OCI-LY3 (cell line): ENCODE data around the gene FTCDNL1.

ENCODE experiments used
- H2AFZ ChIP-seq: fragments of 200-600, 300-600 bp; shearing (Covaris generic); 2 replicates; pipeline ENCODE4 v1.6.0; 2014; ENCODE audit warnings: antibody characterized with exemption, low read depth, low read length
- H3K27ac ChIP-seq: fragments of 200-600, 300-600 bp; sonication (generic); 2 replicates; pipeline ENCODE4 v1.5.1; 2014; ENCODE audit warnings: mild to moderate bottlenecking, low read length, moderate library complexity, mixed read lengths
- H3K27me3 ChIP-seq: fragments of 200-600, 300-600 bp; sonication (generic); 2 replicates; pipeline ENCODE4 v1.6.1; 2014; ENCODE audit warnings: low read depth, low read length, mixed read lengths
- H3K36me3 ChIP-seq: fragments of 200-600, 300-600 bp; sonication (generic); replicated peaks from 2 replicates; pipeline ENCODE3; 2014; ENCODE audit warnings: low read depth, low read length, mixed read lengths
- H3K4me1 ChIP-seq: fragments of 300-600, 200-600 bp; sonication (generic); 2 replicates; pipeline ENCODE4 v1.6.1; 2014; ENCODE audit warnings: low read length, mixed read lengths
- H3K4me2 ChIP-seq: fragments of 200-600, 300-600 bp; sonication (generic); 2 replicates; pipeline ENCODE4 v1.6.1; 2014; ENCODE audit warnings: low read length, mixed read lengths
- H3K4me3 ChIP-seq: fragments of 300-600, 200-600 bp; sonication (generic); 2 replicates; pipeline ENCODE4 v1.5.1; 2014; ENCODE audit warnings: antibody characterized with exemption, mild to moderate bottlenecking, low read length, moderate library complexity
- H3K79me2 ChIP-seq: fragments of 300-600, 200-600 bp; shearing (Covaris generic); 2 replicates; pipeline ENCODE4 v1.6.1; 2014; ENCODE audit warnings: mild to moderate bottlenecking, low read length, mixed read lengths
- H3K9ac ChIP-seq: fragments of 300-600, 200-600 bp; shearing (Covaris generic); 2 replicates; pipeline ENCODE4 v1.6.0; 2014; ENCODE audit warnings: mild to moderate bottlenecking, low read length, moderate library complexity
- H3K9me3 ChIP-seq: fragments of 200-600, 300-600 bp; shearing (Covaris generic); 2 replicates; pipeline ENCODE4 v1.6.1; 2014; ENCODE audit warnings: low read length, mixed read lengths; ENCODE audit not compliant: insufficient read depth
- H4K20me1 ChIP-seq: fragments of 200-600, 300-600 bp; sonication (generic); 2 replicates; pipeline ENCODE4 v1.6.1; 2016; ENCODE audit warnings: low read length, mixed read lengths; ENCODE audit not compliant: insufficient read depth
- CTCF ChIP-seq: fragments of 200-600, 300-600 bp; sonication (generic); IDR thresholded peaks from 2 replicates; pipeline ENCODE4 v1.5.1; 2014; ENCODE audit warnings: antibody characterized with exemption, low read length, low read depth
- EZH2phosphoT487 ChIP-seq: fragments of 200-600 bp; shearing (Covaris generic); IDR thresholded peaks from 2 replicates; pipeline ENCODE4 v1.6.1; 2018; ENCODE audit warnings: antibody characterized with exemption, mixed run types, low read depth

The FTCDNL1 gene

GRCh38 chr2:199740111-199740428 is 110.9 kb downstream of the FTCDNL1 start:
- no peaks in the 10 kb centered on the region for H3K9me3 ChIP-seq
- peak overlapping the region; percentile 30 for H3K4me3 ChIP-seq
- no peak overlapping the region for H3K27ac ChIP-seq
- no peaks in the 10 kb centered on the region for H3K79me2 ChIP-seq
- no peak for TF ChIP-seq EZH2phosphoT487
- TF ChIP-seq CTCF, result no peak
- 0 out of 2 replicates have a peak overlapping the region, but pooled peaks have one; percentile 35 for H2AFZ ChIP-seq
- peaks cover 42% of the 10 kb centered on the region for H3K27me3 ChIP-seq
- peaks cover 3% of the 10 kb centered on the region for H3K4me1 ChIP-seq
- 0 out of 2 replicates have a peak overlapping the region, but pooled peaks have one; percentile 13 for H3K9ac ChIP-seq
- H4K20me1 ChIP-seq, result no peaks in the 10 kb centered on the region
- H3K4me2 ChIP-seq, result peak overlapping the region; percentile 62
- no peaks in the 10 kb centered on the region for H3K36me3 ChIP-seq

GRCh38 chr2:199739413-199740110 is 111.4 kb downstream of the FTCDNL1 start:
- no peak overlapping the region for H3K9ac ChIP-seq
- peak overlapping the region; percentile 62 for H3K4me2 ChIP-seq
- peaks cover 47% of the 10 kb centered on the region for H3K27me3 ChIP-seq
- H3K79me2 ChIP-seq, result no peaks in the 10 kb centered on the region
- peaks cover 3% of the 10 kb centered on the region for H3K4me1 ChIP-seq
- no peak overlapping the region for H3K27ac ChIP-seq
- TF ChIP-seq EZH2phosphoT487 (no peak), CTCF (peak; percentile 96)
- no peaks in the 10 kb centered on the region for H3K36me3 ChIP-seq
- H3K4me3 ChIP-seq, result peak overlapping the region; percentile 30
- peak overlapping the region; percentile 56; the same call in 1 of the 2 replicates for H2AFZ ChIP-seq
- H3K9me3 ChIP-seq, result no peaks in the 10 kb centered on the region
- no peaks in the 10 kb centered on the region for H4K20me1 ChIP-seq

- Histone ChIP-seq H3K9me3 (no peaks in the 10 kb centered on the region), H2AFZ (no peak overlapping the region), H3K36me3 (no peaks in the 10 kb centered on the region), H3K4me1 (peaks cover 3% of the 10 kb centered on the region), H3K79me2 (no peaks in the 10 kb centered on the region), H4K20me1 (no peaks in the 10 kb centered on the region), H3K27ac (no peak overlapping the region), H3K27me3 (peaks cover 51% of the 10 kb centered on the region), H3K4me3 (no peak overlapping the region), H3K4me2 (no peak overlapping the region), H3K9ac (no peak overlapping the region)
- no peak for TF ChIP-seq EZH2phosphoT487
- TF ChIP-seq CTCF, result no peak
These were observed 112.1 kb downstream of the FTCDNL1 start for GRCh38 chr2:199738727-199739412.

GRCh38 chr2:199734651-199735050 is 116.3 kb downstream of the FTCDNL1 start:
- H4K20me1 ChIP-seq, result no peaks in the 10 kb centered on the region
- no peaks in the 10 kb centered on the region for H3K9me3 ChIP-seq
- no peaks in the 10 kb centered on the region for H3K4me1 ChIP-seq
- H2AFZ ChIP-seq, result no peak overlapping the region
- TF ChIP-seq EZH2phosphoT487, result no peak
- no peak for TF ChIP-seq CTCF
- no peak overlapping the region for H3K4me2 ChIP-seq
- H3K27ac ChIP-seq, result no peak overlapping the region
- H3K79me2 ChIP-seq, result no peaks in the 10 kb centered on the region
- H3K4me3 ChIP-seq, result no peak overlapping the region
- peaks cover 46% of the 10 kb centered on the region for H3K27me3 ChIP-seq
- H3K36me3 ChIP-seq, result no peaks in the 10 kb centered on the region
- H3K9ac ChIP-seq, result no peak overlapping the region
